Natural killer cell (primary cell): Measurements from ENCODE around the gene ADAM22. TPM values are rescaled to one million over a fixed set of nuclear protein-coding genes. Genes with fewer than 3 reads are reported as not detected.

Source experiments
- ATAC-seq, 3 donors: fragments of 150-1000 bp in 2 of 3; fragments of 200-7000 bp in 1 of 3; cut with Tn5 transposase; 1 replicate in 1 of 3; 2 replicates in 2 of 3; pipeline ENCODE4 v1.10.0; 2021; ENCODE audit warnings: mild to moderate bottlenecking in 2 of 3, moderate library complexity in 2 of 3
- DNase-seq, 2 donors: peaks; one replicate each; pipeline versions ENCODE4 v3.0.0 to v3.0.0-alpha.2; 2013 to 2021; ENCODE audit warnings: mixed read lengths in 1 of 2
- H3K27ac ChIP-seq: one replicate; pipeline ENCODE4 v1.5.1; 2013; ENCODE audit warnings: mild to moderate bottlenecking, low read length
- H3K27me3 ChIP-seq: one replicate; pipeline ENCODE4 v1.6.1; 2013; ENCODE audit warnings: low read length; ENCODE audit not compliant: control insufficient read depth, insufficient read depth
- H3K36me3 ChIP-seq: one replicate; pipeline ENCODE4 v1.6.1; 2013; ENCODE audit warnings: low read length; ENCODE audit not compliant: control insufficient read depth, insufficient read depth
- H3K4me1 ChIP-seq: one replicate; pipeline ENCODE4 v1.6.1; 2013; ENCODE audit warnings: low read length; ENCODE audit not compliant: control insufficient read depth, insufficient read depth
- H3K4me3 ChIP-seq: one replicate; pipeline ENCODE4 v1.5.1; 2013; ENCODE audit warnings: low read length
- H3K9me3 ChIP-seq: one replicate; pipeline ENCODE4 v1.6.1; 2013; ENCODE audit warnings: low read length; ENCODE audit not compliant: control insufficient read depth, insufficient read depth
- H3K27ac Mint-ChIP-seq, 2 donors: one replicate each; pipeline ENCODE4 v1.8.0; 2022; ENCODE audit warnings: mild to moderate bottlenecking in 2 of 2, mixed read lengths in 2 of 2, moderate library complexity in 1 of 2
- H3K27me3 Mint-ChIP-seq, 2 donors: one replicate each; pipeline ENCODE4 v1.8.0; 2022; ENCODE audit warnings: low read depth in 2 of 2, mixed read lengths in 2 of 2
- H3K36me3 Mint-ChIP-seq: one replicate; pipeline ENCODE4 v1.8.0; 2022; ENCODE audit warnings: mixed read lengths
- H3K4me1 Mint-ChIP-seq, 2 donors: one replicate each; pipeline ENCODE4 v1.8.0; 2022; ENCODE audit warnings: mixed read lengths in 2 of 2
- H3K4me3 Mint-ChIP-seq: one replicate; pipeline ENCODE4 v1.8.0; 2022; ENCODE audit warnings: mild to moderate bottlenecking, moderate library complexity, mixed read lengths
- H3K9me3 Mint-ChIP-seq, 2 donors: one replicate each; pipeline ENCODE4 v1.8.0; 2022; ENCODE audit warnings: mixed read lengths in 2 of 2
- CTCF ChIP-seq: fragments of 200-600 bp; IDR thresholded peaks from one replicate; pipeline ENCODE4 v1.8.0; 2022; ENCODE audit warnings: antibody characterized with exemption
- WGBS: methylation state at CpG from one replicate; pipeline ENCODE4 v1.1.7; 2013; ENCODE audit warnings: missing lambda C conversion rate; ENCODE audit not compliant: insufficient coverage; 5-methylcytosine and 5-hydroxymethylcytosine counted together
- intact Hi-C: fragments of 100-400 bp; cut with micrococcal nuclease; formaldehyde crosslinking; loops from one replicate; pipeline ENCODE4 v1.14.2; 2022
- total RNA-seq, 4 donors: library from RNA; stranded (reverse); fragments of 120-200 nt in 1 of 4; gene quantifications; one replicate each; pipeline versions ENCODE4 v1.2.3 to v1.2.4, GENCODE V29; 2013 to 2022

ADAM22 gene
- total RNA-seq, 3 donors from 2014 or later (not counting 1 experiment from before 2014, with no cell fraction given) = 3.0 to 5.4 (median 3.7) TPM

DNA sequence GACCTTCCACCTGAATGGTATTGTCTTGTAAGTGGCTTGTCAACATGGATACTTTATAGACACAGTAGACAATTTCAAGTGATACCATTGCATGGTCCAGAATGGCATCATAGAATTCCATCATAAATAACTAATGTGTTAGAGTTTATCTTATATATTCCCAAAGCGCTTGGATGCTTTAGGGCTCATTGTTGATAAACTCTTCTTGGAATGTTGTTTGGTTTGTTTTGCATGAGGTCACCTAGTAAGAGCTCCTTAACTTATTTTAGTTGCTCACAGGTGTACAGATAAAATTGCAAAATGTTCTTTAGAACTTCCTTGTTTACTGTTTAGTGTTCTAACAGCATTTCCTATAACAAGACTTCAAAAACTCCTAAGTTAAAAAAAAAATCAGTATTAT, 249.0 kb downstream of the ADAM22 start:
- Mint-ChIP-seq H3K36me3 (peaks cover 15% of the 10 kb centered on the region), H3K27ac (no peak overlapping the region), H3K4me1 (no peaks in the 10 kb centered on the region), H3K9me3 (no peaks in the 10 kb centered on the region), H3K27me3 (no peaks in the 10 kb centered on the region), H3K4me3 (no peak overlapping the region)
- Histone ChIP-seq H3K36me3 (no peaks in the 10 kb centered on the region), H3K4me3 (no peak overlapping the region), H3K9me3 (no peaks in the 10 kb centered on the region), H3K27ac (no peak overlapping the region), H3K4me1 (no peaks in the 10 kb centered on the region), H3K27me3 (no peaks in the 10 kb centered on the region)
- no peak for DNase-seq
- intact Hi-C loops = no loop called here
- WGBS = 100% methylated on average over 1 of the region's 1 CpG
- no peak for ATAC-seq
- TF ChIP-seq CTCF = no peak

- intact Hi-C loops = no loop called here
These were observed 250.8 kb downstream of the ADAM22 start for GRCh38 chr7:88184848-88185304.

GRCh38 chr7:88185650-88186049, 251.6 kb downstream of the ADAM22 start:
- TF ChIP-seq CTCF = no peak
- Histone ChIP-seq H3K36me3 (no peaks in the 10 kb centered on the region), H3K27me3 (no peaks in the 10 kb centered on the region), H3K27ac (no peak overlapping the region), H3K4me1 (no peaks in the 10 kb centered on the region), H3K9me3 (no peaks in the 10 kb centered on the region), H3K4me3 (no peak overlapping the region)
- no peaks in the 10 kb centered on the region for H3K9me3 Mint-ChIP-seq
- H3K27ac Mint-ChIP-seq = no peak overlapping the region
- DNase-seq (no peak), ATAC-seq (no peak)
- no peaks in the 10 kb centered on the region for H3K4me1 Mint-ChIP-seq
- H3K27me3 Mint-ChIP-seq = no peaks in the 10 kb centered on the region
- peaks cover 15% of the 10 kb centered on the region for H3K36me3 Mint-ChIP-seq
- intact Hi-C loops = no loop called here
- H3K4me3 Mint-ChIP-seq = no peak overlapping the region

More at GRCh38 chr7:88184848-88185304, 250.8 kb downstream of the ADAM22 start:
- H3K9me3 ChIP-seq = no peaks in the 10 kb centered on the region
- H3K36me3 Mint-ChIP-seq = peaks cover 15% of the 10 kb centered on the region
- 94% methylated on average over 5 of the region's 5 CpGs for WGBS
- no peak overlapping the region for H3K27ac Mint-ChIP-seq
- H3K4me1 ChIP-seq = no peaks in the 10 kb centered on the region
- H3K4me1 Mint-ChIP-seq = no peaks in the 10 kb centered on the region
- no peaks in the 10 kb centered on the region for H3K9me3 Mint-ChIP-seq
- H3K27me3 Mint-ChIP-seq = no peaks in the 10 kb centered on the region
- no peak overlapping the region for H3K27ac ChIP-seq
- TF ChIP-seq CTCF = no peak
- ATAC-seq = no peak
- no peaks in the 10 kb centered on the region for H3K36me3 ChIP-seq
- no peak overlapping the region for H3K4me3 Mint-ChIP-seq
- DNase-seq = no peak
- H3K27me3 ChIP-seq = no peaks in the 10 kb centered on the region
- no peak overlapping the region for H3K4me3 ChIP-seq

DNA sequence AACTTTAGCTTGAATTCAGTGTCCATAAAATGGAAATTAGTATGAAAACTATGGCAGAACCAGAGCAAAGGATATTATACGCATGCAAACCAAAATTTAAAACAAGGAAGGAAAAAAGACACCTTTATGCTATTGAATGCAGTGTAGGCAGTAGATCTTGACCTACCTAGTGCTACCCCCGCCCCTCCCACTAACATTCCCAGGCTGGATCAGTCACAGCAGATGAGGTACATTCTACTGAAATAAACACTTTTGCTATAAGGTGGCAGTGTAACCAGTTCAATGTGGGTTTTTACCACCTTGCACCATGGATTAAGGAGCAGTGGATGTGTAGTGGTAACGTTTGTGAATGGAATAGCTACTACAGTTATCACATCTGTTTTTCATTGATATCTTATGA, 257.9 kb downstream of the ADAM22 start:
- Histone ChIP-seq H3K4me3 (no peak overlapping the region), H3K36me3 (no peaks in the 10 kb centered on the region), H3K4me1 (no peaks in the 10 kb centered on the region), H3K27ac (no peak overlapping the region), H3K9me3 (no peaks in the 10 kb centered on the region), H3K27me3 (no peaks in the 10 kb centered on the region)
- H3K4me1 Mint-ChIP-seq = no peaks in the 10 kb centered on the region
- H3K27ac Mint-ChIP-seq = no peak overlapping the region
- DNase-seq = no peak
- intact Hi-C loops = no loop called here
- no peaks in the 10 kb centered on the region for H3K27me3 Mint-ChIP-seq
- no peaks in the 10 kb centered on the region for H3K9me3 Mint-ChIP-seq
- no peak overlapping the region for H3K4me3 Mint-ChIP-seq
- no peaks in the 10 kb centered on the region for H3K36me3 Mint-ChIP-seq
- ATAC-seq = no peak
- WGBS = 90% methylated on average over 2 of the region's 3 CpGs
- no peak for TF ChIP-seq CTCF
